ENCODE results near the gene MAP4K5. TPM values are rescaled to one million over a fixed set of nuclear protein-coding genes. Genes with fewer than 3 reads are reported as not detected.

Gene MAP4K5
- total and polyA plus RNA-seq, 2 of the 4 experiments (the other 2 are of a cell fraction) = 33.1 to 46.1 TPM

DNA sequence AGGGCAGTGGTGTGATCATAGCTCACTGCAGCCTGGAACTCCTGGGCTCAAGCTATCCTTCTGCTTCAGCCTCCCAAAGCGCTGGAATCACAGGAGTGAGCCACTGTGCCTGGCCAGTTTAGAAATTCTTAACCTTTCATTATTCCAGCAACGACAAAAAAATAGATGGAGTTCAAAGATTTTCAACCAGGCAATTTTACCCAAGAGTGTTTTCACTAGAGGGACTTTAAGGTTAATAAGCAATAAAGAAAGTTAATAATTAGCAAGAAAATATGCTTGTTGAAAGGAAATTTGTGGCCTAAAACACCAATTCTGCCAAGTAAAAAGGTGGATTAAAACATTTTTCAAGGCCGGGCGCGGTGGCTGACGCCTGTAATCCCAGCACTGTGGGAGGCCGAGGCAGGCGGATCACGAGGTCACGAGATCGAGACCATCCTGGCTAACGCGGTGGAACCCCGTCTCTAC, 150.5 kb downstream of the MAP4K5 start:
- Histone ChIP-seq H4K20me1 (ENCODE audit: insufficient read depth, low read length) (no peaks in the 10 kb centered on the region), H3K27ac (ENCODE audit: insufficient read depth, low read length) (no peak overlapping the region), H2AFZ (replicated peaks; ENCODE audit: low read length, poor library complexity) (no peak overlapping the region), H3K9me3 (ENCODE audit: control insufficient read depth, insufficient read depth, low read length) (no peaks in the 10 kb centered on the region), H2AK9ac (replicated peaks; ENCODE audit: low read depth, low read length, poor library complexity) (no peak overlapping the region), H3K4me3 (ENCODE audit: insufficient read depth, low read depth, low read length) (no peak overlapping the region), H2AK5ac (ENCODE audit: low read depth, low read length) (no peak overlapping the region), H2BK15ac (ENCODE audit: low read depth, low read length) (no peak overlapping the region), H3K18ac (ENCODE audit: low read depth, low read length) (no peak overlapping the region), H3K79me1 (ENCODE audit: low read depth in 1 of 2, low read length in 2 of 2) (no peaks in the 10 kb centered on the region), H3K9ac (ENCODE audit: low read depth, low read length) (no peak overlapping the region), H3K23ac (ENCODE audit: low read depth, low read length) (no peak overlapping the region), H2BK120ac (ENCODE audit: low read depth, low read length) (no peak overlapping the region), H2BK20ac (ENCODE audit: low read depth, low read length) (no peak overlapping the region), H2BK5ac (ENCODE audit: low read depth, low read length, poor library complexity, severe bottlenecking) (no peak overlapping the region), H3K36me3 (ENCODE audit: control insufficient read depth, insufficient read depth, low read length) (peaks cover 10% of the 10 kb centered on the region; the same call in 1 of the 2 replicates), H4K5ac (ENCODE audit: low read depth, low read length) (no peak overlapping the region), H4K91ac (ENCODE audit: insufficient read depth, low read depth, low read length) (no peak overlapping the region), H4K8ac (ENCODE audit: low read depth in 2 of 2, low read length in 2 of 2) (no peak overlapping the region), H3K14ac (replicated peaks; ENCODE audit: low read depth, low read length) (no peak overlapping the region), H3K4me2 (ENCODE audit: low read depth, low read length) (no peak overlapping the region), H3K56ac (ENCODE audit: extremely low read depth, insufficient read depth, low read length) (no peak overlapping the region), H3K4me1 (ENCODE audit: control insufficient read depth, insufficient read depth, low read length) (no peaks in the 10 kb centered on the region), H3K27me3 (ENCODE audit: control insufficient read depth, insufficient read depth, low read length) (no peaks in the 10 kb centered on the region), H3K9me1 (ENCODE audit: insufficient read depth, low read length) (peaks cover 8% of the 10 kb centered on the region; the same call in 1 of the 2 replicates), H3K4ac (ENCODE audit: low read depth, low read length) (no peak overlapping the region)
- BruUV-seq (replicated peaks) = no TSS peak
- dilution Hi-C loops (cut with HindIII; ENCODE audit: low sequenced_read_pairs, unreplicated experiment) = no loop called here
- in situ Hi-C loops (cut with MboI; ENCODE audit: low sequenced_read_pairs) = no loop called here
- ChIA-PET POLR2A (ENCODE audit: unreplicated experiment) (no interaction called here), CTCF (no interaction called here)
- ATAC-seq (ENCODE audit: low read depth) (no peak), DNase-seq (no peak)
- no peak for TF ChIP-seq FOS (IDR thresholded peaks at IDR 0.05; ENCODE audit: low read depth, low read length)
- TF ChIP-seq, protein P1, sequence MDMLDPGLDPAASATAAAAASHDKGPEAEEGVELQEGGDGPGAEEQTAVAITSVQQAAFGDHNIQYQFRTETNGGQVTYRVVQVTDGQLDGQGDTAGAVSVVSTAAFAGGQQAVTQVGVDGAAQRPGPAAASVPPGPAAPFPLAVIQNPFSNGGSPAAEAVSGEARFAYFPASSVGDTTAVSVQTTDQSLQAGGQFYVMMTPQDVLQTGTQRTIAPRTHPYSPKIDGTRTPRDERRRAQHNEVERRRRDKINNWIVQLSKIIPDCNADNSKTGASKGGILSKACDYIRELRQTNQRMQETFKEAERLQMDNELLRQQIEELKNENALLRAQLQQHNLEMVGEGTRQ (IDR thresholded peaks at IDR 0.05; ENCODE audit: low read depth, low read length) = no peak
- no peak for TF ChIP-seq CHD1 (IDR thresholded peaks at IDR 0.05; ENCODE audit: low read depth, low read length)
- TF ChIP-seq SMC3 (IDR thresholded peaks at IDR 0.05; ENCODE audit: low read depth, low read length) = no peak
- intact Hi-C loops (cut with micrococcal nuclease) = no loop called here
- WGBS, 2 experiments (ENCODE audit: extremely low coverage in 2 of 2, insufficient read length in 1 of 2) = no CpG with 5 or more reads among the region's 14 CpGs

Data from IMR-90 (cell line).